IMR-90 (cell line): ENCODE data around the gene COPS7A. TPM values are rescaled to one million over a fixed set of nuclear protein-coding genes. Genes with fewer than 3 reads are reported as not detected.

Experiments
- ATAC-seq: fragments of 200-7000 bp; cut with Tn5 transposase; 2 replicates; pipeline ENCODE4 v1.9.1; 2020; ENCODE audit warnings: low read depth, mild to moderate bottlenecking, moderate library complexity
- BruUV-seq: library from RNA; stranded (reverse); fragments of 400-500 nt; replicated peaks from 2 replicates; lab custom pipeline; 2021; lab: Mats Ljungman, UMichigan
- CTCF ChIA-PET: fragments of 300-600 bp; formaldehyde crosslinking; extraction: SDS; loops from one replicate; lab custom pipeline; 2021; ENCODE audit warnings: antibody characterized with exemption; lab: Yijun Ruan, JAX
- POLR2A ChIA-PET: fragments of 300-600 bp; sonication (Branson Sonifier 250); formaldehyde crosslinking; loops from one replicate; lab custom pipeline; 2022; ENCODE audit warnings: antibody characterized with exemption; ENCODE audit not compliant: unreplicated experiment; lab: Charles Lee
- DNase-seq: peaks from one replicate; pipeline ENCODE4 v3.0.0; 2013
- H2AFZ ChIP-seq: replicated peaks from 2 replicates; pipeline ENCODE3; 2013; ENCODE audit warnings: low read length, mild to moderate bottlenecking; ENCODE audit not compliant: poor library complexity
- H2AK5ac ChIP-seq: 2 replicates; pipeline ENCODE4 v1.6.1; 2013; ENCODE audit warnings: low read depth, low read length, inconsistent platforms
- H2AK9ac ChIP-seq: replicated peaks from 2 replicates; pipeline ENCODE3; 2013; ENCODE audit warnings: mild to moderate bottlenecking, low read depth, low read length, moderate library complexity; ENCODE audit not compliant: poor library complexity
- H2BK120ac ChIP-seq: 2 replicates; pipeline ENCODE4 v1.6.1; 2013; ENCODE audit warnings: low read depth, low read length, inconsistent platforms
- H2BK15ac ChIP-seq: 3 replicates; pipeline ENCODE4 v1.6.1; 2013; ENCODE audit warnings: low read depth, low read length, inconsistent platforms
- H2BK20ac ChIP-seq: 2 replicates; pipeline ENCODE4 v1.6.1; 2013; ENCODE audit warnings: low read depth, mild to moderate bottlenecking, inconsistent platforms, low read length, moderate library complexity
- H2BK5ac ChIP-seq: 2 replicates; pipeline ENCODE4 v1.6.1; 2013; ENCODE audit warnings: mild to moderate bottlenecking, low read depth, low read length, inconsistent platforms; ENCODE audit not compliant: poor library complexity, severe bottlenecking
- H3K14ac ChIP-seq: replicated peaks from 2 replicates; pipeline ENCODE4 v1.6.1; 2013; ENCODE audit warnings: low read depth, low read length, inconsistent platforms
- H3K18ac ChIP-seq: 2 replicates; pipeline ENCODE4 v1.6.1; 2013; ENCODE audit warnings: low read depth, low read length, control low read depth
- H3K23ac ChIP-seq: 2 replicates; pipeline ENCODE4 v1.6.1; 2013; ENCODE audit warnings: low read depth, low read length, inconsistent platforms
- H3K27ac ChIP-seq: 2 replicates; pipeline ENCODE4 v1.5.1; 2013; ENCODE audit warnings: mild to moderate bottlenecking, control low read depth, low read length; ENCODE audit not compliant: insufficient read depth
- H3K27me3 ChIP-seq: 2 replicates; pipeline ENCODE4 v1.6.1; 2013; ENCODE audit warnings: low read length; ENCODE audit not compliant: control insufficient read depth, insufficient read depth
- H3K36me3 ChIP-seq: 2 replicates; pipeline ENCODE4 v1.6.1; 2013; ENCODE audit warnings: low read length, mixed read lengths; ENCODE audit not compliant: control insufficient read depth, insufficient read depth
- H3K4ac ChIP-seq: 2 replicates; pipeline ENCODE4 v1.6.1; 2013; ENCODE audit warnings: low read depth, low read length, inconsistent platforms
- H3K4me1 ChIP-seq: 2 replicates; pipeline ENCODE4 v1.6.1; 2013; ENCODE audit warnings: low read length, mixed read lengths; ENCODE audit not compliant: control insufficient read depth, insufficient read depth
- H3K4me2 ChIP-seq: 2 replicates; pipeline ENCODE4 v1.6.1; 2013; ENCODE audit warnings: low read depth, mild to moderate bottlenecking, control low read depth, low read length, moderate library complexity
- H3K4me3 ChIP-seq: 2 replicates; pipeline ENCODE4 v1.5.1; 2013; ENCODE audit warnings: low read depth, mild to moderate bottlenecking, control low read depth, low read length, moderate library complexity; ENCODE audit not compliant: insufficient read depth
- H3K56ac ChIP-seq: 2 replicates; pipeline ENCODE4 v1.6.1; 2013; ENCODE audit warnings: low read length, inconsistent platforms; ENCODE audit not compliant: insufficient read depth; ENCODE audit errors: extremely low read depth
- H3K79me1 ChIP-seq, 2 experiments: 2 replicates each; pipeline ENCODE4 v1.6.1; 2013; ENCODE audit warnings: low read length in 2 of 2, inconsistent platforms in 1 of 2, low read depth in 1 of 2
- H3K9ac ChIP-seq: 2 replicates; pipeline ENCODE4 v1.6.1; 2013; ENCODE audit warnings: low read depth, low read length, control low read depth
- H3K9me1 ChIP-seq: 2 replicates; pipeline ENCODE4 v1.6.1; 2013; ENCODE audit warnings: low read length, inconsistent platforms; ENCODE audit not compliant: insufficient read depth
- H3K9me3 ChIP-seq: 2 replicates; pipeline ENCODE4 v1.6.1; 2013; ENCODE audit warnings: low read length; ENCODE audit not compliant: control insufficient read depth, insufficient read depth
- H4K20me1 ChIP-seq: 2 replicates; pipeline ENCODE4 v1.6.1; 2013; ENCODE audit warnings: low read length, inconsistent platforms; ENCODE audit not compliant: insufficient read depth
- H4K5ac ChIP-seq: 2 replicates; pipeline ENCODE4 v1.6.1; 2013; ENCODE audit warnings: mild to moderate bottlenecking, low read depth, low read length, control low read depth
- H4K8ac ChIP-seq, 2 experiments: 2 replicates each; pipeline ENCODE4 v1.6.1; 2013; ENCODE audit warnings: low read depth in 2 of 2, low read length in 2 of 2, control low read depth in 1 of 2, inconsistent platforms in 1 of 2
- H4K91ac ChIP-seq: 2 replicates; pipeline ENCODE4 v1.6.1; 2013; ENCODE audit warnings: low read depth, low read length, inconsistent platforms; ENCODE audit not compliant: insufficient read depth
- MAZ ChIP-seq: IDR thresholded peaks from 2 replicates; pipeline ENCODE4 v1.6.1; 2012; ENCODE audit warnings: low read depth, mild to moderate bottlenecking, low read length, improper control_type of control experiment, moderate library complexity, borderline replicate concordance
- MXI1 ChIP-seq: IDR thresholded peaks from 2 replicates; pipeline ENCODE4 v1.6.1; 2012; ENCODE audit warnings: low read depth, mild to moderate bottlenecking, low read length, moderate library complexity, borderline replicate concordance
- RAD21 ChIP-seq: IDR thresholded peaks from 2 replicates; pipeline ENCODE4 v1.6.1; 2012; ENCODE audit warnings: low read length, improper control_type of control experiment
- SMC3 ChIP-seq: fragments of 150-350 bp; IDR thresholded peaks from 2 replicates; pipeline ENCODE4 v1.6.1; 2016; ENCODE audit warnings: low read depth, mild to moderate bottlenecking, antibody characterized with exemption, low read length, moderate library complexity
- WGBS, 2 experiments: methylation state at CpG; one replicate each; pipeline versions ENCODE4 v1.1.5 to v1.1.7; 2013; ENCODE audit warnings: missing lambda C conversion rate in 2 of 2; ENCODE audit not compliant: insufficient read length in 1 of 2; ENCODE audit errors: extremely low coverage in 2 of 2; 5-methylcytosine and 5-hydroxymethylcytosine counted together
- dilution Hi-C: fragments of 300-500 bp; cut with HindIII; formaldehyde crosslinking; loops from one replicate; pipeline ENCODE4 v1.14.3; 2018; ENCODE audit warnings: low sequenced_read_pairs; ENCODE audit not compliant: unreplicated experiment
- in situ Hi-C: fragments of 300-500 bp; cut with MboI; formaldehyde crosslinking; loops from 3 replicates; pipeline ENCODE4 v1.14.3; 2019; ENCODE audit warnings: low sequenced_read_pairs, inconsistent platforms, mixed read lengths
- intact Hi-C: fragments of 100-400 bp; cut with micrococcal nuclease; formaldehyde crosslinking; loops from 2 replicates; pipeline ENCODE4 v1.10.0; 2022
- polyA plus RNA-seq, 3 experiments: library from polyadenylated mRNA; depleted of rRNA; stranded (reverse); fragments of >200 nt; gene quantifications; 2 replicates each; pipeline ENCODE4 v1.2.3, GENCODE V29; 2012; ENCODE audit warnings: low replicate concordance in 1 of 3
- total RNA-seq: library from RNA; depleted of rRNA; stranded (reverse); fragments of >200 nt; gene quantifications from 2 replicates; pipeline ENCODE4 v1.2.3, GENCODE V29; 2012
- TF ChIP-seq, protein P1 (sequence below): fragments of 150-350 bp; IDR thresholded peaks from 2 replicates; pipeline ENCODE4 v1.6.1; 2016; ENCODE audit warnings: low read depth, mild to moderate bottlenecking, low read length, moderate library complexity, borderline replicate concordance
- TF ChIP-seq, protein P2 (sequence below): conservative IDR thresholded peaks from 2 replicates; pipeline ENCODE4 v1.5.1; 2012; ENCODE audit warnings: mild to moderate bottlenecking, low read depth, low read length, improper control_type of control experiment

Gene COPS7A
- total and polyA plus RNA-seq, 2 of the 4 experiments (the other 2 are of a cell fraction), result 58.8 to 135 TPM

DNA sequence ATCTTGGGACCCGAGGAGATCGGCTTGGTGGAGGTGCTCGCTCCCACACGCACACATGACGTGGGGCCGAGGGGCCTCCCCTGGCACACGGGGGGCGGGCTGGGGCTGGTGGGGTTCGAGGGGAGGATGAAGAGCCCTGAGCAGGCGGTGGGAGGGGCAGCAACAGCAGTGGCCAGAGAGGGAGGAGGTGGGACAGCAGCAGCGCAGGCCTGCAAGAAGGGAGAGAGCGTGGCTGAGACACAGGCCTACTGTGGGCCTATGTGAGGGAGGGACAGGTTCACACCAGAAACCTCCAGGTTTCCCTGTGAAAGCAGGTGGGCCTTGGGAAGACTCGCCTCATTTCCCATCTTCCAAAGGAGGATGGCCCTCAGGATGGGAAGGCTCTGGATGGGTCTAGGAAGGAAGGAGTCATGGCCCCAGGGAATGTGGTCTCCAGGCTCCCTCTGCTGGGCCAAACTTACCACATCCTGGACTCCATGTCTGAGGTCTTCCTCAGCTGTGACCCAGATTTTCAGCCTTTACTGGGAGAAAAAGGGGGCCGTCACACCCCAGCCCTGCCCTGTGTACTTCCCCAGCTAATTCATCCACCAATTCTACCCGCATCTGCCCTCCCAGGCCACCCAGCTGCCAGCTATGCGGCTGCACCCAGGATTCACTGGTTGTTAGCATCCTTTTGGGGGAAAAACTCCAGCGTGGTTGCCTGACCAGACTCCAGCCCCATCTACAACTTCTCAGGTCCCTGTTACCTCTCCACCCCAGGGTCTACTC, 26.1 kb upstream of the COPS7A start:
- peak overlapping the region; percentile 51 for H2AK5ac ChIP-seq
- H3K9ac ChIP-seq, result no peak overlapping the region
- H4K8ac ChIP-seq, result no peak overlapping the region; a peak in 1 of 4 replicates
- no peak overlapping the region for H3K18ac ChIP-seq
- no peaks in the 10 kb centered on the region for H3K9me1 ChIP-seq
- peaks cover 4% of the 10 kb centered on the region for H3K4me1 ChIP-seq
- peak overlapping the region; percentile 75 for H2AFZ ChIP-seq
- no peak overlapping the region for H3K4me2 ChIP-seq
- BruUV-seq, result no TSS peak
- H3K56ac ChIP-seq, result no peak overlapping the region
- ATAC-seq (peak; percentile 60), DNase-seq (peak; percentile 64)
- peaks cover 8% of the 10 kb centered on the region for H3K36me3 ChIP-seq
- in situ Hi-C loops, result no loop called here
- WGBS, 2 experiments, result 65% methylated on average over 2 of the region's 17 CpGs; no CpG with 5 or more reads in 1 of the 2 experiments
- H2BK120ac ChIP-seq, result no peak overlapping the region
- no peaks in the 10 kb centered on the region for H4K20me1 ChIP-seq
- peak; percentile 86 for TF ChIP-seq RAD21
- TF ChIP-seq, protein P1, sequence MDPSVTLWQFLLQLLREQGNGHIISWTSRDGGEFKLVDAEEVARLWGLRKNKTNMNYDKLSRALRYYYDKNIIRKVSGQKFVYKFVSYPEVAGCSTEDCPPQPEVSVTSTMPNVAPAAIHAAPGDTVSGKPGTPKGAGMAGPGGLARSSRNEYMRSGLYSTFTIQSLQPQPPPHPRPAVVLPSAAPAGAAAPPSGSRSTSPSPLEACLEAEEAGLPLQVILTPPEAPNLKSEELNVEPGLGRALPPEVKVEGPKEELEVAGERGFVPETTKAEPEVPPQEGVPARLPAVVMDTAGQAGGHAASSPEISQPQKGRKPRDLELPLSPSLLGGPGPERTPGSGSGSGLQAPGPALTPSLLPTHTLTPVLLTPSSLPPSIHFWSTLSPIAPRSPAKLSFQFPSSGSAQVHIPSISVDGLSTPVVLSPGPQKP, result no peak
- TF ChIP-seq MXI1, result no peak
- peak; percentile 22; the same call in 1 of the 2 replicates for TF ChIP-seq MAZ
- TF ChIP-seq, protein P2, sequence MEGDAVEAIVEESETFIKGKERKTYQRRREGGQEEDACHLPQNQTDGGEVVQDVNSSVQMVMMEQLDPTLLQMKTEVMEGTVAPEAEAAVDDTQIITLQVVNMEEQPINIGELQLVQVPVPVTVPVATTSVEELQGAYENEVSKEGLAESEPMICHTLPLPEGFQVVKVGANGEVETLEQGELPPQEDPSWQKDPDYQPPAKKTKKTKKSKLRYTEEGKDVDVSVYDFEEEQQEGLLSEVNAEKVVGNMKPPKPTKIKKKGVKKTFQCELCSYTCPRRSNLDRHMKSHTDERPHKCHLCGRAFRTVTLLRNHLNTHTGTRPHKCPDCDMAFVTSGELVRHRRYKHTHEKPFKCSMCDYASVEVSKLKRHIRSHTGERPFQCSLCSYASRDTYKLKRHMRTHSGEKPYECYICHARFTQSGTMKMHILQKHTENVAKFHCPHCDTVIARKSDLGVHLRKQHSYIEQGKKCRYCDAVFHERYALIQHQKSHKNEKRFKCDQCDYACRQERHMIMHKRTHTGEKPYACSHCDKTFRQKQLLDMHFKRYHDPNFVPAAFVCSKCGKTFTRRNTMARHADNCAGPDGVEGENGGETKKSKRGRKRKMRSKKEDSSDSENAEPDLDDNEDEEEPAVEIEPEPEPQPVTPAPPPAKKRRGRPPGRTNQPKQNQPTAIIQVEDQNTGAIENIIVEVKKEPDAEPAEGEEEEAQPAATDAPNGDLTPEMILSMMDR, result peak; percentile 74
- TF ChIP-seq SMC3, result peak; percentile 79
- peaks cover 10 to 17% of the 10 kb centered on the region in 2 experiments; a peak in 3 of 4 replicates for H3K79me1 ChIP-seq
- no peak overlapping the region for H3K23ac ChIP-seq
- ChIA-PET POLR2A (no interaction called here), CTCF (interaction anchor here (0.6 kb wide), 1 partner anchor 140 kb away, joined by 3 read pairs; no protein-coding TSS in a partner anchor)
- no peak overlapping the region for H4K5ac ChIP-seq
- no peak overlapping the region for H2BK5ac ChIP-seq
- no peak overlapping the region for H4K91ac ChIP-seq
- intact Hi-C loops, result loop anchor here (1.0 kb wide), 1 partner anchor 80 kb away; no protein-coding TSS in a partner anchor
- dilution Hi-C loops, result no loop called here
- no peak overlapping the region for H2BK20ac ChIP-seq
- H2BK15ac ChIP-seq, result no peak overlapping the region
- H3K14ac ChIP-seq, result no peak overlapping the region
- H3K9me3 ChIP-seq, result no peaks in the 10 kb centered on the region
- H2AK9ac ChIP-seq, result peak overlapping the region; percentile 91
- H3K27ac ChIP-seq, result no peak overlapping the region
- H3K4ac ChIP-seq, result no peak overlapping the region
- no peak overlapping the region for H3K4me3 ChIP-seq
- no peaks in the 10 kb centered on the region for H3K27me3 ChIP-seq
